Prostate gland (tissue), 2 donors: ENCODE data around the gene AGPAT2. TPM values are rescaled to one million over a fixed set of nuclear protein-coding genes. Genes with fewer than 3 reads are reported as not detected.

ENCODE experiments used
- DNase-seq: peaks from one replicate; pipeline ENCODE4 v3.0.0-alpha.2; 2019; ENCODE audit warnings: low spot score
- H3K27ac ChIP-seq, 2 donors: fragments of 200-600 bp; sonication (generic); 2 replicates each; pipeline ENCODE4 v1.5.1; 2017 to 2019
- H3K27me3 ChIP-seq: fragments of 200-600 bp; sonication (generic); replicated peaks from 2 replicates; pipeline ENCODE4 v1.5.1; 2019; ENCODE audit not compliant: insufficient read depth
- H3K36me3 ChIP-seq, 2 donors: fragments of 200-600 bp; sonication (generic); 1 replicate in 1 of 2; 2 replicates in 1 of 2; pipeline versions ENCODE4 v1.5.1 to v1.8.1; 2017 to 2019
- H3K4me1 ChIP-seq: fragments of 200-600 bp; sonication (generic); replicated peaks from 2 replicates; pipeline ENCODE4 v1.5.1; 2019
- H3K4me3 ChIP-seq, 2 donors: fragments of 200-600 bp; sonication (generic); 2 replicates each; pipeline ENCODE4 v1.5.1; 2017 to 2019
- H3K9me3 ChIP-seq: fragments of 200-600 bp; sonication (generic); 2 replicates; pipeline ENCODE4 v1.5.1; 2017
- POLR2A ChIP-seq: fragments of 450-650 bp; IDR thresholded peaks from one replicate; pipeline ENCODE4 v1.6.1; 2016; ENCODE audit warnings: antibody characterized with exemption, mild to moderate bottlenecking
- POLR2AphosphoS5 ChIP-seq: sonication (generic); formaldehyde crosslinking; IDR thresholded peaks from one replicate; pipeline ENCODE4 v1.6.1; 2017; ENCODE audit warnings: antibody characterized with exemption
- WGBS: methylation state at CpG from one replicate; pipeline ENCODE4 v1.1.5; 2018; 5-methylcytosine and 5-hydroxymethylcytosine counted together
- intact Hi-C: fragments of 100-400 bp; cut with DNase I; formaldehyde crosslinking; loops from one replicate; pipeline ENCODE4 v1.14.2; 2022
- total RNA-seq, 2 donors: library from RNA; depleted of rRNA; stranded (reverse); fragments of >200 nt; gene quantifications; one replicate each; pipeline ENCODE4 v1.1.0, GENCODE V29; 2016
- TF ChIP-seq, protein P1 (sequence below), 4 experiments: fragments of 200-600 bp in 2 of 4; fragments of 450-650 bp in 2 of 4; sonication (generic) in 2 of 4; IDR thresholded peaks; 1 replicate in 3 of 4; 2 replicates in 1 of 4; pipeline ENCODE4 v1.5.1; 2016 to 2019; ENCODE audit warnings: antibody characterized with exemption in 4 of 4, mild to moderate bottlenecking in 2 of 4, moderate library complexity in 2 of 4

Gene AGPAT2
- total RNA-seq, 2 donors from 2014 or later = 44.9 to 50.0 TPM

DNA sequence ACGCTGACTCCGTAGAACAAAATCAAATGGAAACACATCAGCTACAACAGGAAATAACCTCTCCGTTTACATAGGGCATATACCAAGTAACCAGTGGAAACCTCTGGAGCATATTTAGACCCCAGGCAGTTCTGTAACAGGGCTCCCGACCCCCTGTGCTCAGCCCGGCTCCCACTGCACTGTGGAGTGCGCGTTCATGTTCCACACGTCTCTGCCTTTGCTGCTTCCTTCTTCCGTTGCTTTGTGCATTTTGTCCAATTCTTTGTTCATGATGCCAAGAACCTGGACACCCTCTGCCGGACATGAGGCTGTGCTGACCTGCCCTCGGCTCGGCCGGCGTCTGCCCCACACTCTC, 5.9 kb upstream of the AGPAT2 start:
- Histone ChIP-seq H3K9me3 (no peaks in the 10 kb centered on the region), H3K4me1 (peaks cover 4% of the 10 kb centered on the region), H3K27ac (no peak overlapping the region), H3K36me3 (no peaks in the 10 kb centered on the region), H3K4me3 (no peak overlapping the region), H3K27me3 (no peaks in the 10 kb centered on the region)
- no peak for TF ChIP-seq POLR2A
- DNase-seq = no peak
- intact Hi-C loops = loop anchor here (5.0 kb wide), 1 partner anchor 206 kb away; no protein-coding TSS in a partner anchor
- WGBS = 82% methylated on average over 14 of the region's 14 CpGs

DNA sequence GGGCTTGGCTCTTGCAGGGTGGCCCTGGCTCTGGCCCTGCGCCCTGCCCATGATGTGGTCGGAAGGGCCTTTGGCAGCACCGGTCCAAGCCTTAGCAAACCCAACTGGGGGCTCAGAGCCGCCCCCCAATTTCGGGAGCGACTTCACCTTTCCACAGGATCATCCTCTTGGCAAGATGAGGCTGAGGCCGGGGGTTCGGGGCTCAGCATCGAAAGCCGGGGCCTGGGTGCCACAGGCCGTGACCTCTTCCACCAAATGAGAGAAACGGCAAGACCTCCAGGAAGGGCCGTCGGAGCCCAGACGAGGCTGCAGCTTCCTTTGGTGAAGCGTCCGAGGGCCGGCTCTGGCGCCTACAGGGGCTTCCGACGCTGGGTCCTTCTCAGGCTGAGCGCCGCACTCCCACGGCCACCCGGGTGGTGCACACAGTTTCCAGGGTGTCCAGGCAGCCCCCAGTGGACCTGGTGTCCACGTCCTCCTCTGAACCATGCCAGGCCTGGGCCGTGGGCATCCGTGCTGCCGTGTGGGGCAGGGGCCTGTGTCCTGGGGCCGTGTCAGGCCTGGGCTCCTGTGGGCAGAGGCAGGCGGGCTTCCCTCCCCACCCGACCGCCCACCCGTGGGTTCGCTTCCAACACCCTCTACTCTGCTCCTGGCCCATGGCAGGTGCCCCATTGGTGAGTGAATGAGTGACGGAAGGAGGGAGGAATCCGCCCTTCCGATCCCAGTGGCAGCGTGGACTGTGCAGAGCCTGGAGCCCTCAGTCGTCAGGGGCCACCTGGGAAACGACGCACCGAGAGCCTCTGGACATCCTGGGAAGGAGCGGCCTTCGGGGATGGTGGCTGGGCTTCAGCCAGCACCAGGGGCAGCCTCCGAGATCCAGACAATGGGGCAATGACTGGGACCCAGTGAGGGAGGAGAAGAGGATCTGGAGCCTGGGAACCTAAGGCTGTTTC, 5.2 kb upstream of the AGPAT2 start:
- H3K36me3 ChIP-seq = no peaks in the 10 kb centered on the region
- H3K27me3 ChIP-seq = no peaks in the 10 kb centered on the region
- DNase-seq = no peak
- no peaks in the 10 kb centered on the region for H3K9me3 ChIP-seq
- intact Hi-C loops = loop anchor here (5.0 kb wide), 1 partner anchor 205 kb away; no protein-coding TSS in a partner anchor
- TF ChIP-seq POLR2A (no peak), POLR2AphosphoS5 (no peak)
- TF ChIP-seq, protein P1, sequence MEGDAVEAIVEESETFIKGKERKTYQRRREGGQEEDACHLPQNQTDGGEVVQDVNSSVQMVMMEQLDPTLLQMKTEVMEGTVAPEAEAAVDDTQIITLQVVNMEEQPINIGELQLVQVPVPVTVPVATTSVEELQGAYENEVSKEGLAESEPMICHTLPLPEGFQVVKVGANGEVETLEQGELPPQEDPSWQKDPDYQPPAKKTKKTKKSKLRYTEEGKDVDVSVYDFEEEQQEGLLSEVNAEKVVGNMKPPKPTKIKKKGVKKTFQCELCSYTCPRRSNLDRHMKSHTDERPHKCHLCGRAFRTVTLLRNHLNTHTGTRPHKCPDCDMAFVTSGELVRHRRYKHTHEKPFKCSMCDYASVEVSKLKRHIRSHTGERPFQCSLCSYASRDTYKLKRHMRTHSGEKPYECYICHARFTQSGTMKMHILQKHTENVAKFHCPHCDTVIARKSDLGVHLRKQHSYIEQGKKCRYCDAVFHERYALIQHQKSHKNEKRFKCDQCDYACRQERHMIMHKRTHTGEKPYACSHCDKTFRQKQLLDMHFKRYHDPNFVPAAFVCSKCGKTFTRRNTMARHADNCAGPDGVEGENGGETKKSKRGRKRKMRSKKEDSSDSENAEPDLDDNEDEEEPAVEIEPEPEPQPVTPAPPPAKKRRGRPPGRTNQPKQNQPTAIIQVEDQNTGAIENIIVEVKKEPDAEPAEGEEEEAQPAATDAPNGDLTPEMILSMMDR (IDR thresholded peaks at IDR 0.05) = no peak
- no peak overlapping the region for H3K27ac ChIP-seq
- no peak overlapping the region for H3K4me3 ChIP-seq
- peaks cover 4% of the 10 kb centered on the region for H3K4me1 ChIP-seq
- 92% methylated on average over 46 of the region's 46 CpGs for WGBS

DNA sequence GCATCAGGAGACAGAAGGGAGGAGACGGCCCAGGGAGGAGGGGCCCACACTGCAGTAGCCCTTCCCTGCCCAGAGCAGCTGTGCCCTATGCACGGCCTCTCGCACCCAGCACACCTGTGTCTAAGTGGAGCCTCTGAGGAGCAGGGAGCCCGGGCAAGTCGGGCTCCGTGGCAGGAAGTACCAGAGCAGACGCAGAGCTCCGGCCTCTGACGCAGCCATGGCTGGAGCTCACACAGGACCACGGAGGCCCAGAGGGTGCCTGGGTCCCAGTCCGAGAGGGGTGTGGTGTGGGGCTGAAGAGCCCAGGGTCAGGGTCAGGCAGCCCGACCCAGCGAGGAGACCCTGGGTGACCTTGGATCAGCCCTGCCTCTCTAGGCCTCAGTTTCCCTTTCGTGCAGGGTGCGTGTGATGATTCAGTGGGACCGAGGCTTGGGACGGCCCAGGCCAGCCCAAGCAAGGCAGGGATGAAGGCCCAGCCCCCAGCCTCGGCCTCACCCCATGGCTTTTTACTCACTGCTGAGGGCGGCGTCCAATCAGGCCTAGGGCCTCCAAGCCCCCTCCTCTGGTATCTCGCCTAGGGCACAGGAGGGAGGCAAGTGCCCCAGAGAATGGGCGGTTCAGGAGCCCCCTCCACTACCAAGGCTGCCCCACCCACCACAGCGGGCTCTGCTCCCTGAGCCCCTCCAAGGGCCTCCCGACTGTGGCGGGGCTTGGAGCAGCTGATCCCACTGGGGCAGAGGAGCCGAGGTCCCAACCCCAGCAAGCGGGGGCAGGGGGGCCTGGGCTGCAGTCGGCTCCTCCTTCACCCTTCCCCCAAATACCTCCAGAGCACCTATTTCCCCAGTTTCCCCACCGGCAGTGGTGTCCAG, 4.3 kb upstream of the AGPAT2 start:
- intact Hi-C loops = loop anchor here (5.0 kb wide), 1 partner anchor 204 kb away; no protein-coding TSS in a partner anchor
- no peak overlapping the region for H3K27ac ChIP-seq
- H3K36me3 ChIP-seq = no peaks in the 10 kb centered on the region
- peaks cover 4% of the 10 kb centered on the region for H3K4me1 ChIP-seq
- no peaks in the 10 kb centered on the region for H3K9me3 ChIP-seq
- H3K4me3 ChIP-seq = no peak overlapping the region
- WGBS = 89% methylated on average over 27 of the region's 29 CpGs
- no peaks in the 10 kb centered on the region for H3K27me3 ChIP-seq
- DNase-seq = no peak
- no peak for TF ChIP-seq POLR2A
- TF ChIP-seq, protein P1 (IDR thresholded peaks at IDR 0.05) = no peak
- no peak for TF ChIP-seq POLR2AphosphoS5

DNA sequence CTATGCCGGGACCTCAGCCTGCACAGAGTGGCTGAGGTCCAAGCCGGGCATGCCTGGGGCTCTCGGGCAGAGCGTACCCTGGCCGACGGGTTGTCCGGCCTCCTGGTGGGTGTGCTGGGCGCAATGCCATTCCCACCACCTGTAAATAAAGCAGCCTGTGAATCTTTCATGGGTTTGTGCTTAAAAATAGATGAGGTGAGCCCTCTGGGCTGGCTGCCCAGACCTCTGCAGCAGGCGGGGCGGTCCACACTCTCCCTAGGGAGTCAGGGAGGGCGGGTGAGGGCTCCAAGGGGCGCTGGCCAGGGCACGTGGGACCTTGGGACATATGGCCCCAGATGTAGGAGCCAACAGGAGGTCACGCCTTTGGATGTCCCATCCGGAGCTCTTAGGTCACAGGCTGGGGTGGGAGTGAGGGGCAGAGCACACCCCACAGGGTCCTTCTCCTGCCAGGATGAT, 3.6 kb upstream of the AGPAT2 start:
- Histone ChIP-seq H3K4me1 (peaks cover 10% of the 10 kb centered on the region), H3K9me3 (no peaks in the 10 kb centered on the region), H3K27me3 (no peaks in the 10 kb centered on the region), H3K4me3 (no peak overlapping the region), H3K36me3 (no peaks in the 10 kb centered on the region), H3K27ac (peak overlapping the region in 1 of 2 donors; percentile 17)
- DNase-seq = peak; percentile 33
- intact Hi-C loops = loop anchor here (5.0 kb wide), 1 partner anchor 204 kb away; no protein-coding TSS in a partner anchor
- whole genome bisulfite sequencing = 37% methylated on average over 15 of the region's 15 CpGs
- no peak for TF ChIP-seq POLR2A
- TF ChIP-seq, protein P1 (IDR thresholded peaks at IDR 0.05) = no peak
